HG03520 (cell line): ENCODE results near the gene EIF1AD.
"Not testable (repeated sequence)": the region's sequence is repeated elsewhere in the genome, so short reads cannot be mapped to it uniquely, and the experiment has no call there.

Experiments
- ATAC-seq: cut with Tn5 transposase; IDR thresholded peaks from one replicate; pipeline ENCODE4 v1.9.1; 2021; ENCODE audit warnings: mild to moderate bottlenecking, moderate library complexity; ENCODE audit not compliant: unreplicated experiment

EIF1AD gene

DNA sequence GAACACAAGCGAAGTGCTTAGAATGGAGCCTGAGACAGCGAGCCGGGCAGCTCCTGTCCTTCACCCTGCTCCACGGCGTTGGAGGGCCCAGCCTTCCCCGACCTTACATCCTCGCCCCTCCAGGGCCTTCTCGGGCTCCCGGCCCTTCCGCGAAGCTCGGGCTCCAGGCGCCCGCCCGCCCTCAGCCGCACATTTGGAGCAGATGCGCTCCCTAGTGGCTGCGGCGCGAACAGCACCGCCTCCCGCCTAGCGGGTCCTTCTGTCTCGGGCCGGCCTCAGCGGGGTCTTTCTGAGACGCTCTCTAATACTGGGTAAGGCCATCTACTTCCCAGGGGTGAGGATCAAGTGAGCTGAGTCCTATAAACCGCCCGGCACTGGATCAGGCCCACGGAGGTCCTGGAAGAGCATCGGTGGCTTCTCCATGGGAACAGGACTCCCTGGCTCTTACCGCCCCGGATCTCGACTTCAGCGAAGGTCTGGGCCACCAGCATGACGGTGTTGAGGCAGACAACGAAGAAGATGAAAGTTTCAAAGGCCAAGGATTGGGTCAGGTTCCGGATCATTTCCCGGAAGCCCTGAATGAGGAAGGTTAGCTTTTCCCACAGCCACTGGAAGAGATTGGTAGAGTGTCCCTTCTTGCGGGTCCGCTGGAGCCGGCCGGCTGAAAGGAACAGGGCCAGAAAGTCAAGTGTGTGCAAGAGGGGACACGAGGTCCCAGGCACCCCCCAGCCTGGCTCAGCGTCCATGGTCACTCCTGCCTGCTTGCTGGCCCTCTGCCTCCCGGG lies 20.6 kb upstream of the EIF1AD start:
- ATAC-seq, result no peak

- ATAC-seq, result no peak
These were observed 18.8 kb upstream of the EIF1AD start for GRCh38 chr11:66020618-66021357.

DNA sequence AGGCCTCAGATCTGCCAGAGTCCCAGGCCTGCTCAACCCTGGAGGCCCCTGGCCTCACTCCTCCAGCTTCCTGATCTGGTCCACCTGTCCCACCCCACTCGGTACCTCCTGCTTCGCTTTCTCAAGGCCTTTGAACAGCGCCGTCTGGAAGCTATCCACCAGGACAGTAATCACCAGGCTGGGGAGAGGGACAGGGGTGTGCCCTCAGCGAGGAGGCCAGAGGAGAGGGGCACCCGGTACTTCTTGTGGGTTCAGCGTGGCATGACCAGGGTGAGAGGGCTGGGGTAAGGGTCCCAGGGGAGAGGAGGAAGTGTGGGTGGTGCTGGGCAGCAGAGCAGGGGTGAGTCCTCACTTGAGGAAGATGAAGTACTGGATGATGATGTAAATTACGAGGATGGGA lies 18.3 kb upstream of the EIF1AD start:
- no peak for ATAC-seq

GRCh38 chr11:66017321-66017720 lies 15.4 kb upstream of the EIF1AD start:
- ATAC-seq, result no peak

GRCh38 chr11:66016793-66017177 lies 14.8 kb upstream of the EIF1AD start:
- ATAC-seq, result no peak

- ATAC-seq, result no peak
These were observed 14.2 kb upstream of the EIF1AD start for GRCh38 chr11:66015936-66016792.

DNA sequence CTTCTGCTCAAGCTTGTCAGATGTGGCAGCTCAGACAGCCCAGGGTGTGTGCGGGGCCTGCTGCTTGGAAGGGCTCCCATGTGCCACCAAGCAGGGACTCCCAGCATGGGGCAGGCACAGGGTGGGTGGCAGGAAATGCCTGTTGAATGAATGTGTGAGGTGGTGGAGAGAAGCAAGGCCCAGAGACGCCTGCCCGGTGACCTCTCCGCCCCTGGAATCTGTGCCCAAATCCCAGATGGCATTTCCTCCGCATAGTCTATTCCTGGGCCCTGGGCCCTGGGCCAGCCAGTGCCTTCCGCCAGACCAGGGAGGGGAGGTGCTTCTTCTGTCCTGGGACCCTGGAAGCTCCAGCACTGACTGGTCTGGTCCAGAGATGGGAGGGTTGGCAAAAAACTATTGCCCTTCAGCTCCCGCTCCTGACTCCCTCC lies 13.5 kb upstream of the EIF1AD start:
- ATAC-seq, result no peak

DNA sequence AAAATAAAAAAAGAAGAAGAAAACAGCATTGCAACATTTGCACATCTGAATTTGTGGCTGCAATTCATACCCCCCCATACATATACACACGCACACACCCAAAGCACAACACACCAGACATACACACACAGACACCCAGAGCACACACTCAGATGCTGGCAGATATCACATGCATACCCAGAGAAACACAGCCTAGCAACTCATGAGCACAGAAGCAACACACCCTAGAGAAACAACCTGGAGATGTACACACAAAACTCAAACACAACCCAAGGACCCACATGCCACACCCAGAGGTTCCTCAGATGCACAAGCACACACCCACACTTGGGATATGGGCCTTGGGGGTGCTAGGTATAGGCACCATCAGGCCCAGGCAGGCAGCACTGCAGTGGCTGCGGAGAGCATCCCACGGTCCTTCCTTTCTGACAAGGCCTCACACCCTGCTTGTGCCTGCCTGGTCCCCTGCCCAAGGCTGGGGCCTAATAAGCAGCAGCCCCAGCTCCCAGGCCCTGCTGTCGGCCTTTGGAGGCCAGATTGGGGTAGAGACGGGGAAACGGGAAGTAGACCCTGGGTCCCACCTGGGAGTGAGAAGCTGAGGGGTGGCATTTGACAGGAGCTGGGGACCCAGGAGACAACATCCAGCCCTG lies 13.0 kb upstream of the EIF1AD start:
- ATAC-seq, result no peak

DNA sequence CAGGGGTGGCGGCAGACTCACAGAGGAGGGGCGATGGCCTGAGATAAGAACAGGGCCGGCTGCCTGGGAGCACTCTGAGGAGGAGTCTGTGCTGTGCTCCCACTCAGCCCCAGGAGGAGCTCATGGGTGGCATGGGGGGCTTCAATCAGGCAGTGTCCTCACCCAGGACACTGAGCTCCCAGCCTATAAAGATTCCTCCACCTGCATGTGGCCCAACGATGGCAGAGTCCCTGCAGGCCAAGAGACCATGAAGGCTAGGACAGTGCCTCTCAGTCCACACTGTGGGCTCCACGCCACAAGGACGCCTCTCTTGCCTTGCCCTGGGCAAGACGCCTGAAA lies 11.8 kb upstream of the EIF1AD start:
- no peak for ATAC-seq

GRCh38 chr11:66012946-66013761 lies 11.2 kb upstream of the EIF1AD start:
- ATAC-seq, result no peak

DNA sequence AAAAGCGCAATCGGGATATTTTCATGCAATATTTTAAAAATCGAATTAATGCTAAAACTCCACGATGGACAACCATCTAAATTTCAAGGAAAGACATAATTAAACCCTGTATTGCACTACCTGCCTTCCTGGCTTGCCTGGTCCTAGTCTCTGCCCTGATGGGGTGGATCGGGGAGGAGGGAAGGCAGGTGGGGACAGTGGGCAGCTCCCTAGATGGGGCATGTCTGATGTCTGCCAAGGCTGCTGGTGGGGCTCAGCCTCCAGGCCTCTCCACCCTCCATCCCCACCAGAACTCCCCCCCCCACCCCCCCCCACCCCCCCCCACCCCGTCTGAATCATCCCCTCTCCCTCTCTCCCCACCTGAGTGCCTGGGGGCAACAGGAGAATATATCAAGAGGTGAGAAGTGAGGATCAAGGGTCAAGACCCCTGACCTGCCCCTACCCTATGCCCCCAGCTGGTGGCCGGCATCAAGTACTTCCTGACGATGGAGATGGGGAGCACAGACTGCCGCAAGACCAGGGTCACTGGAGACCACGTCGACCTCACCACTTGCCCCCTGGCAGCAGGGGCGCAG lies 10.5 kb upstream of the EIF1AD start:
- no peak for ATAC-seq

GRCh38 chr11:66011785-66012303 lies 9.9 kb upstream of the EIF1AD start, which contains the start of gene CST6:
CST6 (plus strand) TSS chr11:66012008; CDS start chr11:66012045, 37 bp downstream.
- ATAC-seq, result no peak

- ATAC-seq, result no peak
These were observed 9.4 kb upstream of the EIF1AD start for GRCh38 chr11:66011239-66011784.

DNA sequence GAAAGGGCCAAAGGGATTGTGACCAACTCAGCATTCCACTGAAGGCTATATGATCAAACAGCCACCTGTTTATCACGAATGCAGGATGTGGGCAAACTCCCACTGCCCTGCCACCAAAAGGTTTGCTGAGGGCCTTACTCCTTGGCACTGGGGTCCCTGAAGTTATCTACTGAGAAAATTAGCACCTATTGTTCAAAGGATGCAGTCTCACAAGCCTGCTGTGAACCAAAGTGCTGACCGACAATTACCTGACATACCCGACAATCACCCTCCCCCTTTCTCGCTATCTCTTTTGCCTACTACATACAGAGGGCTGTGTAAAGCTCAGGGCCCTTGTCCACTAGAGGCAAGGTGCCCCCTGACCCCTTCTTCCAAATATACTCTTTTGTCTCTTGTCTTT lies 8.1 kb upstream of the EIF1AD start:
- ATAC-seq, result not testable (repeated sequence)

- ATAC-seq, result no peak
These were observed 6.6 kb upstream of the EIF1AD start for GRCh38 chr11:66008468-66009101.

GRCh38 chr11:66008095-66008467 lies 6.1 kb upstream of the EIF1AD start:
- no peak for ATAC-seq

DNA sequence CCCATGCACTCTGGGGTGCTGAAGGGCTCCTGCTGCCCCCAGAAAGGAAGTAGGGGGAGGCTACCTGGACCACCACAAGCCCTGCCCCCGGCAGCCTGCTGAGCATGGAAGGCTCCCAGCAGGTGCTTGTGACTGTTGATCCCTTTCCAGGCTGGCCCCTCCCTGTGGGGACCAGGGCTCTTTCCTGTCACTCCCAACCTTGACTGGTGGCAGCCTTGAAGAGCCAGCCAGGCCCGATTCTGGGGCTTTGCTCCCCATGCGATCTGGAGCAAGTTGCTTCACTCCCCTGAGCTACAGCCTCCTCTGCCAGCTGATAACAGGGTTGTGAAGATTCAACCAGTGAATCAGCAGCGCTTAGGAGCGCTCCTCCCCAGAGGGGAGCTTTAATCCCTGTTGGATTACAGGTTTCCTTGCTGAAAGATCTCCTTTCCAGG lies 5.3 kb upstream of the EIF1AD start:
- no peak for ATAC-seq

DNA sequence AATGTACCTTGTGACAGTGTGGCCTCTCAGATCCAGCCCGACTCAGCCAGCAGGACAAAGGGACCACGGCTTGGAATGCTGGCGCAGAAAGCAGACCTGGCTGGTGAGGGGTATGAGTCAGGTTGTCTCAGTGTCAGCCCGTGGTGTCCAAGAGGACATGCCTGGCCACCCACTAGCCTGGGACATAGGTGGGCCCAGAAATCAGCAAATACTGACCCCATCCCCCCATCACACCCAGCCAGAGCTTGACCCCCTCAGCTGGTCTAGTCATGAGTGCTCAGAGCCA lies 4.9 kb upstream of the EIF1AD start:
- ATAC-seq, result no peak
